ENCODE results near the gene DET1. TPM values are rescaled to one million over a fixed set of nuclear protein-coding genes. Genes with fewer than 3 reads are reported as not detected.

DET1 gene
- total RNA-seq, 4 donors from 2014 or later = 4.0 to 6.6 (median 5.6) TPM

DNA sequence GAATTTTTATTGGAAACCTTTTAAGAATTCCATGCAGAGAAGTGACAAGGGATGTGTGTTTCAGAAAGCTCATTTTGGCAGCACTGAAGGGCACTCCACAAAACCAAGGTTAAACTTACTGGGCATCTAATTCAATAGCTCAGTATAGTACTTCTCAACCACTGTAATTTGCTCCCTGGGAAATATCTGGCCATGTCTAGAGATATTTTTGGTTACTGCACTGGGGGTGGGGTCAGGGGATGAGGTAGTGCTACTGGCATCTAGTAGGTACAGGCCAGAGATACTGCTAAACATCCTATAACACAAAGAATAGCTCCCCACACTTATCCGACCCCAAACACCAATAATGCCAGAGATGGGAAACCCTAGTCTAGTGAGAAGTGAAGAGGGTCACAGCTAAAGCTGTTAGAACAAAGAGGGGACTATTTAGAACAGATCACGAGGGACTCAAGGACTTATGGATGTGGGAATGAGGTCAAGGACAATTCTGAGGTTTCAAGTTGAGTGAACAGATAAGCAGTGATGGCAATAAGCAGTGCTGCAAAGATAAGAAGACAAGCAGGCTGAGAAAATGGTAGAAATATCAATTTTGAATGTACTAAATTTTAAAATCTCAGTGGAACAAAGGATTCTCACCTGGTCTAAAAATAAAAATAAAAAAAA lies 82.5 kb downstream of the DET1 start:
- intact Hi-C loops (cut with DNase I) = no loop called here
- H3K4me3 ChIP-seq = no peak overlapping the region
- H3K9me3 ChIP-seq = no peaks in the 10 kb centered on the region
- no peaks in the 10 kb centered on the region for H3K27me3 ChIP-seq
- DNase-seq (ENCODE audit: extremely low spot score) = no peak
- WGBS = 72% methylated on average over 2 of the region's 2 CpGs
- TF ChIP-seq POLR2AphosphoS5 (IDR thresholded peaks at IDR 0.05) = no peak
- no peak for TF ChIP-seq EP300 (IDR thresholded peaks at IDR 0.05)
- TF ChIP-seq POLR2A (IDR thresholded peaks at IDR 0.05; ENCODE audit: low read depth) = no peak
- TF ChIP-seq, protein P1, sequence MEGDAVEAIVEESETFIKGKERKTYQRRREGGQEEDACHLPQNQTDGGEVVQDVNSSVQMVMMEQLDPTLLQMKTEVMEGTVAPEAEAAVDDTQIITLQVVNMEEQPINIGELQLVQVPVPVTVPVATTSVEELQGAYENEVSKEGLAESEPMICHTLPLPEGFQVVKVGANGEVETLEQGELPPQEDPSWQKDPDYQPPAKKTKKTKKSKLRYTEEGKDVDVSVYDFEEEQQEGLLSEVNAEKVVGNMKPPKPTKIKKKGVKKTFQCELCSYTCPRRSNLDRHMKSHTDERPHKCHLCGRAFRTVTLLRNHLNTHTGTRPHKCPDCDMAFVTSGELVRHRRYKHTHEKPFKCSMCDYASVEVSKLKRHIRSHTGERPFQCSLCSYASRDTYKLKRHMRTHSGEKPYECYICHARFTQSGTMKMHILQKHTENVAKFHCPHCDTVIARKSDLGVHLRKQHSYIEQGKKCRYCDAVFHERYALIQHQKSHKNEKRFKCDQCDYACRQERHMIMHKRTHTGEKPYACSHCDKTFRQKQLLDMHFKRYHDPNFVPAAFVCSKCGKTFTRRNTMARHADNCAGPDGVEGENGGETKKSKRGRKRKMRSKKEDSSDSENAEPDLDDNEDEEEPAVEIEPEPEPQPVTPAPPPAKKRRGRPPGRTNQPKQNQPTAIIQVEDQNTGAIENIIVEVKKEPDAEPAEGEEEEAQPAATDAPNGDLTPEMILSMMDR (IDR thresholded peaks at IDR 0.05) = no peak
- peaks cover 49 to 63% (median 55%) of the 10 kb centered on the region in 4 donors for H3K36me3 ChIP-seq
- H3K27ac ChIP-seq (replicated peaks in 1 of 4) = no peak overlapping the region
- peaks cover 22 to 35% (median 26%) of the 10 kb centered on the region in 4 donors for H3K4me1 ChIP-seq

Small RNAs within 50 kb of the gene (small RNA-seq; reads per million reads assigned to genes)
- gene AC013489.2 = 0 reads per million in 3 donors

Other genes with a start within 250 kb of the DET1 start
- 10 to 100 TPM; 14.5 to 27.8 (median 25.1) TPM for gene MRPL46, start 79.3 kb downstream of the DET1 start, total RNA-seq
- 10 to 100 TPM; 25.7 to 44.9 (median 34.2) TPM for gene MRPS11, start 79.0 kb downstream of the DET1 start, total RNA-seq
- gene AEN, start 74.7 kb upstream of the DET1 start, total RNA-seq = 10 to 100 TPM; 13.3 to 29.0 (median 23.4) TPM
- 10 to 100 TPM in 2 of 4 donors, 1 to 10 TPM in 2; 6.1 to 21.2 (median 9.8) TPM for gene ISG20, start 92.3 kb upstream of the DET1 start, total RNA-seq